HG03097 (cell line): ENCODE data around the gene DDI1.

Source experiments
- ATAC-seq: cut with Tn5 transposase; IDR thresholded peaks from one replicate; pipeline ENCODE4 v1.9.1; 2021; ENCODE audit not compliant: unreplicated experiment, low FRiP score

The DDI1 gene

DNA sequence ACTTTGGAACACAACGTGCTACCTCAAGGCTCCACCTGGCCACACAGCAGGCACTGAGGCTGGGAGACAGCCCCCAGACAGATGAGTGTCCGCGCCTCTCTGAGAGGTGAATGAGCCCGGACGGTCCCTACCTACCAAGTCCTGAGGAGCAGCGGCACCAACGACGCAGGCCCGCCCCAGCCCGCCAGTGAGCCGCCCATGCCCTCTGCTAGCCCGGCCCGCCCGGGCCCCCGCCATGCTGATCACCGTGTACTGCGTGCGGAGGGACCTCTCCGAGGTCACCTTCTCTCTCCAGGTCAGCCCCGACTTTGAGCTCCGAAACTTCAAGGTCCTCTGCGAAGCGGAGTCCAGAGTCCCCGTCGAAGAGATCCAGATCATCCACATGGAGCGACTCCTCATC, at the start of gene DDI1:
Gene DDI1 (plus strand): TSS at position 53 of the 400 bp plus-strand sequence. CDS start 183 bp downstream, at position 236.
- ATAC-seq = no peak

DNA sequence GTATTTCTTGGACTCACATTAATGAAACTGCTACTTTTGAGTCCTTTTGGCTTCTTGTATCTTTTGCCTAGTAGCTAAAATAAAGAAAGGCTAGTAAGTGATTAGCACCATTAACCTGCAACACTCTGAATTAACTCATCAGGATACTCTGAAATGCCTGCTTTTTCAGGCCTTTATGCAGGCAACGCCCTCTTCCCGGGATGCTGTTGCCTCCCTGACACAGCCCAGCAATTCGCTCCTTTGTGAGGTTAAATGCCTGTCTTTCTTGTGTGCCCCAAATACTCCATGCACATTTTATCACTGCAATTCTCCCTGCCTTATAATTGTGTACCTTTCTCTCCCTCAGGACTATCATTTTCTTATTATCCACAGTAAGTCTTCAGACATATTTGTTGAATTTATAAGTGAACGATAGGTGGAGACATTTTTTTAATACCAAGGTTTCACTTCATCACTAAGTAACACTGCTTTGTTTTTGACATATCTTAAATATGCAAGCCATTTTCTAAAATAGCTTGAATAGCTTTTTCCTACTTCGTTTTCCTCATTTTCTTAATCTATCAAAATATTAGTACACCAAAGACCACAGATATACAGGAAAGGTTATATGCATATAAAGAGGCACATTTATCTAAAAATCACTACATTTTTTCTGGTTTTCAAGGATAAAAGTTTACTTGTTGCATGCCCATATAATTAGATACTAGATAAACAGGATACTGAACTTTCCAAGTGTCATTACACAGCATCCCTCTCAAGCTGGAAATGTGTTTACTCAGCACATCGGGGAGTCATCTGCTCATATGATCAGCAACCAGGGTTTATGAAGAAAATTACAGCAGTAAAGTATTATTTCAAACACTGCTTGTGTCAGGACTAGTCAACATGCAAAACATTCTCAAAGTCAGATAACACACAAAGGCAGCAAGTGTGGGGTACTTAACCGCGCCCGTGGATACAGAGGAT, 48.5 kb upstream of the DDI1 start:
- ATAC-seq = no peak

DNA sequence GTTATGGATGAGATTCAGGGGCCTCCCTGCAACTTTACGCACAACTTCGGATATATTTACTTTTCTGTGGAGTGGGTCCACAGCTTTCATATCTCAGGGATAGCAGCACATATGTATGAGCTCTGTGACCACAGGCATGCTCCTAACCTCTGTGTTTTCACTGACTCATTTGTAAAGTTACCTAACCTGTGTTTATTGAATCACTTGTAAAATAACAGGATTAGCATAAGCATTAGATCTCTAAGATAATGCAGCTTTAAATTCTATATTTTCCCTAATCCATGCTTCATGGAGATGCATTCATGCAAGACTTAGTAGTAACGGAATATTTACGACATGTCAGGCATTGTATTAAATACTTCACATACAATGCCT, 47.9 kb upstream of the DDI1 start:
- ATAC-seq = no peak

DNA sequence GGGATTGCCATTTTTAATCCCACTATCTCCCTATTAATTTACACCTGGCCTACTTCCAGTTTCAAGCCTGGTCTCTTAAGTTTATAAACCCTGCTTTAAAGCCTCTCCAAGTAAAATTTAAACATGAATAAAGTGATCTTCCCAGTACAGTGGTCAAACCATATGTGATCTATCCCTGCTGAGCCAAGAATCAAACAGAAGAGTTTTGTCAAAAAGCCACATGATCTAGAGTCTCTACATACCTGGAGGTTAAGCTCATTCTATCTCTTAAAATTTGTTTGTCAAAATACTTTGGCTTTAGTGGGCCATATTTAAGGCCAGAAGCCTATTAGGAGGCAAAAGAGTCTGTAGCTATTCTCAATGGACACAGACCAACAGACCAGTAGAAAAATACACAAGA, 42.9 kb upstream of the DDI1 start:
- no peak for ATAC-seq

DNA sequence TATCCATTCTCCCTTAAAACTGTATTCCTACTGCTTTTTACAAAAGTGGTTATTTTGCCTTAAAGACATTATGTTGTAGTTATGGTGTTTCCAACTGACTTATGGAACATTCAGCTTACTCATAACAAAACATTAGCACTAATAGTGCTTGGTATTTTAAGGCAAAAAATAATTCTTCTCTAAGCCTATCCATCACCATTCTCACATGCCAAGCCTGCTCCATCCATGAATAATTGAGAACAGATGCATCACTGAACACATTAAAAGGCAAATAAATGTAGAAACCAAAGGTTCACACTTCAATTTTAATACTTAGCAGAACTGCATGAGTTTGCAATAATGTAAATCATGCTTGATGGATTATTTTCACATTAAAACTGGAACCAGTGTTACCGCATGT, 42.3 kb upstream of the DDI1 start:
- ATAC-seq = no peak

DNA sequence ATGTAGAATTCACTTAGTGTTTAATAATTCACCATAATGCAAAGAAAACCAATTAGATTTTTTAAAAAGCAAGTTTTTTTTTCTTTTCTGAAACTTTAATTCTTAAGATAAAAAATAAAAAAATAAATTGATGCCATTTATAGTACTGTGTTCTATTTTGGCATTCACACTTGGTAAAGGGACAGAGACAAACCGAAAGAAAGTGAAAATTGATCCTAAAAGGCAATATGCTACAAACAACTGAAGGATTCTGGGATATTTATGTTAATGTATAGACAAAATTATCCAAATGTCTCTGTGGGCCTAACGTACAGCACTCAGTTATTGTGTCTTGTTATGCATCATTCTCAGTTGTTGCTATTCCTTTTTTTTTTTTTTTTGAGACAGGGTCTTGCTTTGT, 41.9 kb upstream of the DDI1 start:
- no peak for ATAC-seq

DNA sequence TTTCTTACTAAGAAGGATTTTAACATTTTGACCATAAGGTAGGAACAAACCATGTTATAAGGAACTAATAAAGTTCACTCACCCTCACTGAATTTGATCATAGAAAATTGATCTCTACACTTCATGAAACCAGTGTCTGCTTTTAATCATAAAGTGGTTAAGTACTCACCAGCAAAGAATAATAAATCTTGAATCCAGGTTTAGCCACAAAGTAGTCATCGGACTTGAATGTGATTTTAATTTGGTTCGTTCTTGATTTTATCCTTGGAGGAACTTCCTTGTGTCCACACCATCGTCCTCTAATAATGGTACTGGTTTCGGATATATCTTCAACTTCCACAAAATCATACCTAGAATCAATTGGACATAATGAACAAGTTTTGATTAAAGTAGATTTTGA, 40.5 kb upstream of the DDI1 start:
- no peak for ATAC-seq

DNA sequence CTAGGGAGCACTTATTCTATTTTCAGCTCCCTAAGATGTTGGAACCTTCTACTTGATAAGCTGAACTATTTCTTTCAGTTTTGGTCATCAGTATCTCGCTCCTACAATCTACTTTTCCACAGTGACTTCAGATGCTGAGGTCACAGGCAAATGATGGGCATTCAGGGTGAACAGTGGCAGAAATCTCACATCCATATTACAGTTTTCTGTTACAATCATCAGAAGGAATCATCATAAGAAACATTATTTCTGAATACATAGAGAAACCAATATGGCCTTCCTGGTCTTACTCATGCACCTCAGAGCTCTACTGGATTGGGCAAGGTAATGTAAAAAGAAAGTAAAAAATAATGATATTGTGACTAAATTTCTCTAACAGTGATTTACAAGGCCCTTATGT, 39.4 kb upstream of the DDI1 start:
- ATAC-seq = peak; percentile 64

DNA sequence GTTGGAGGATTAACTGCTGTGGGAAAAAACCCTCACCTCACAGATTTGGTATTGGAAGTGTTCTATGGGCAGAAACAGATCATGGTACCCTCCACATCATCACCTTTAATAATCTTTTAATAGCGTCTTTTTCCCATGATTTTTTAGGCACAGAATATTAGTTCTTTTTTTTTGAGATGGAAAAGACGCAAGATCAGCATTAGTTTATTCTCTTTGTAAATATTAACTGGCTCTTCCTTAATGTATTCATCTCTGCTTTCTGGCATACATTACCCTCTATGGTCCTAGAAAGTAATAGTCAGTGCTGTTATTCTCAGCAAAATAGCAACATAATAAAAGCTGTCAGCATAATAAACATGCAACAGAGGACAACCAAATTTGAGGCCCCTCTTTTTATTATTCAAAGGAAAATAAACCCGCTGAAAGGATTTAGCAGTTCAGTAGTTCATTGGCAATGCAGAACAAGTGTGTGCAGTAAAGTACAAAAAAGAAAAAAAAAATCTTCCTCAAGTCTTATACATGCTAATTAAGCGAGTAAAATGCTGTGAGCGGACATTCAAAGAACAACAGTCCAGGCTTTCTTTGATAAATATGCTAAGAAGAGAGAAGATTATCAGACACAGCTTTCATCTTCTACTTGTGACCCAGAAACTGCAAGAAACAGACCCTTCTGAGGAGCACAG, 37.5 kb upstream of the DDI1 start:
- ATAC-seq = no peak

DNA sequence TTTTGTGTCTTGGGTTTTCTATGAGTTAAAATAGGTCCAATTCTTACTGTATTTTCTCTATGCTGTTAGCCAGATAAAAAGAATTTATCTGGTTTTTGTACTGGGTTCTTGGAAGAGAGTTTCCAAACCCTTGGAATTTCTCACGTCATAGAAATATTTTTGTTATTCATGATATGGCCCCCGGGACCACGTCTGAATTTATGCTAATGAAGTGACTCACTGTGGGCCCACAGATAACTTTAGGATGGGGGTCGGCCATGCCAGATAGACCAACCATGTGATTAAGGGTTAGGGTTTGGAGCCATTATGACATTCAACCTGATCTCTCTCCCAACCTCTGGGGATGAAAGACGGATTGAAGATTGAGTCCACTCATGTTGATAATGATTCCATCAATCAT, 35.6 kb upstream of the DDI1 start:
- ATAC-seq = no peak

DNA sequence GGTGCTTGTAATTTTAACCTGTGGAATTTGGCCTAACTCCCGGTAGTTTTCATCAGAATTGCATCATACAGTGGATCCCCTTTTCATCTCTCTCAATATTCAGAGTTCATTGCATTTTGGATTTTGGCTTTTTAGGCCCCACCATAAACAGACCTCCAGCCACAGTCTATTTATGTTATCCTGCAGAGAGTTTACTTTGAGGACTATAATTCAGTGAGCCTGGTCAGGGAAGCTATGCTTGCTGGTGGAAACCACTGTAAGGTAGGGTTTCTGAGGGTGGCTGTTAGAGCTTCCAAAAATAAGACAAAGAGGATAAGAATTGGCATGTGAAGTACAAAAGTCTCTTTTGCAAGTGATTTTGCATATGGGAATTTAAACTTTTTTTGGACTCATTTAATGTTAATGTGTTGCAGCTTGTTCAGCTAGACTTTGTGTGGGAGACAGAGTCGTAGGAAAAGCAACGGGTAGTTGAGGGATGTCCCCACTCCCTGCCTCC, 34.8 kb upstream of the DDI1 start:
- no peak for ATAC-seq

DNA sequence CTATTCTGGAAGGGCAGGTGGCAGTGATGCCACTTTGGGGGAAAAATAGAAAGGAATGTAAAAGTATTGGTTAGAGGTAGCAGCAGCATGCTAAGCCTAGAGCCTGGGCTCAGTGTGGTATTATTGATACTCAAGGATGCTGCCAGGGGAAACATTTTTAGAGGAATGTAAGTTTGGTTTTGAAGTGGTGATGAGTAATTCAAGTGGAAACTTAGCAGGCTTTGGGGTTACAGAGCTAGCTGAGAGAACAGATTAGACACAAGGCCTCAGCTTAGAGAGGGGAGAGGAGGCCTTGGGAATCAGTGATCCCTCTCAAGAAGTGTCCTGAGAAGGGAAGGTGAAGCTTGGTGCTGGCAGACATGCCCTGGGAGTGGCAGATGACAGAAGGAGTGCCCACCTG, 32.9 kb upstream of the DDI1 start:
- no peak for ATAC-seq

DNA sequence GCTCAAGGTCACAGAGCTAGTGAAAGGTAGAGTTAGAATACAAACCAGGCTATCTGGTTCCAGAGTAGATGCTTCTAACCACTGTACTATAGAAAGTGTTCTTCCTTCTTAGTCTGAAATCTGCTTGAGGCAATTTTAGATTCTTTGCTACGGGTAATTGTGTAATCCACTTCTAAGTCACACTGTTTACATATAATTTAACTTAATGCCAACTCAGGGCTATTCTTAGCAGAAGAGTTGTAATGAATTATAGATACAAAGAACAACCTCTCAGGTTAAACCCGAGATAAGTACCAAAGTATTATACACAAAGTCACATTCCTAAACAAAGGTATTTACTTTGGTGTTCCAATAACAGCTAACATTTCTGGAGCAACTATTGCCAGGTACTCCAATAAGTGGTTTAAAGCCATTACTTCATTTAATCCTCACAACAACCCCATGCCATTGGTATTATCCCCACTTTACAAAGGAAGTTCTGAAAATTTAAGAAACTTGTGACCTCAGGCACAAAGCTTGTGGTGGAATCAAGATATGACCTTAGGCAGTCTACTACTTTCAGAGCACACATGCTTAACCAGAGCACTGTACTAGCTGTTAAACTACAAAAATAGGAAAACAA, 31.1 kb upstream of the DDI1 start:
- ATAC-seq = no peak

DNA sequence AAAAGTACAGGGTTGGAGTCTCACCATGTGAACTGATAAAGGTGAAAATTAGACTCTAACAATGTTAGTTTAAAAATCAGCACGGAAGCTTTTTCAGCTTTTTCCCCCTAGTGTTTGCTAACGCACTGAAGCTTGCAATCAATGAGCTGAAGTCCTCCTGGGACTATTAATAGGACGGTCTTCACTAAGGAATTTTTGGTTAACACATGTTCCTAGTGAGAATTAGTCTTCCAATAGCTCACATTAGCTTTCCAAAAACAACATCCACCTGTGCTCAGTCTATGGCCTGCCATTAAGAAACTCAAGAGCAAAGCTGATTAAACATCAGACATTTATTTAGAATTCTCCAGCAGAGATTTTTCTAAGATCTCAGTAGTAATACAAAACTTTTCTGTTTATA, 26.7 kb upstream of the DDI1 start:
- no peak for ATAC-seq

DNA sequence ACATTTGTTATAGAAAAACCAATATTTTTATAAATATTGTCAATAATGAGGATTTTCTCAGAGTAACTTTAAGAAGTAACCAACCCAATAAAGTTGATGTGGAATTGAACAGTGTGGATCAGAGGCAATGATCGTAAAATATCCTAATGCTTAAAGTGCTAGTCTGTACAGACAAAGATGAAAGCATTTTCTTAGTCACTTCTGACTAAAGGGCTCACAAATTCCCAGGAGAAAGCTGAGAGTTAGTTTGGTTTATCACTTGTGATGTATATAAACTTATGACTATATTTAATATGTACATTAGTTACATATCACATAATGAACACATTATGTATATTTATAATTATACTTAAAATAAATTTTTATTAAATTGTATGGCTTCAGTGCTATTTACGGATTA, 25.4 kb upstream of the DDI1 start:
- no peak for ATAC-seq

DNA sequence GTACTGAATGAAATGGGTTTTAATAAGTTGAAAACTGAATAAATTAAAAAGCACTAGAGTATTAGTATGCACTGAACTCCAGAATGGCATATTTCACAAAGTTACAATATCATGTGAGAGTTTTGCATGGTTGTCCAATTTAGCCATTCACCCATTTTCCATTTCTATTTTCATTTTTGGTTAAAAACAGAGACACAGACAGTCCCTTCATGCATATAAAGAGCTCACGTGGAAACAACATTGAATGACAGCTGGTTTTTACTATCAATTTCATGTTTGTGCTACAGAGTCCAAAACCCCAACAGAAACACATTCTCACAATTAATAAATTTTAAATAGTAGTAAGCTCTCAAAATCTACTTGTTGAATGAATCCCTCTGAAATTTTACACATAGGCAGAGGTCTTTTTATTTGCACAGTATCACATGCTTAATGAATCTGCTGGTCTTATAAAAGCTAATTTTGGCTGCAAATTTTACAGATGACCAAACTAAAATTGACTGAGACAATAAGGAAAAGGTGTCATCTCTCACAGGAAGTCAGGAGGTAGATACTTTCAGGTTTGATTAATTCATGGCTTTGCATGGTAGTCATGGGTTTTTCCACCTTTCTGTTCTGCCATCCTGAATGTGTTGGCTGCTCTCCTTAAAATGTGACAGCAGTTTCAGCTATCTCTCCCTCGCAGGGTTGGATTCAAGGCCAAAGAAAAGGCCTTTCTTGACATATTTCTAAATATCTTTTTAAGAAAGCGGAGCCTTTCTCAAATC, 20.6 kb upstream of the DDI1 start:
- ATAC-seq = peak; percentile 87

DNA sequence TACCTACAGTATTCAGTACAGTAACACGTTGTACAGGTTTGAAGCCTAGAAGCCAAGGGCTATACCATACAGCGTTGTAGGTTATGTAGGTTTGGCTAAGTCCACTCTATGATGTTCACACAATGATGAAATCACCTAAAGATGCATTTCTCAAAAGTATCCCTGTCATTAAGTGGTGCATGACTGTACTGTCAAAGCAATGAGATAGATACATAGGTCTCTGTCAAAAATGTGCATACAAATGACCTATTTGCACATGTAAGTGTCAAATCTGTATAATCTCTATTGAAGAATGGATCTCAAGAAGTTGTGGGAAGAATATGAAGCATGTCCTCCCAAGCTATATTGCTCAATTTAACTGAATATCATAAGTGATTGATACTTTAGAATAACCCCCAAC, 11.9 kb upstream of the DDI1 start:
- no peak for ATAC-seq

DNA sequence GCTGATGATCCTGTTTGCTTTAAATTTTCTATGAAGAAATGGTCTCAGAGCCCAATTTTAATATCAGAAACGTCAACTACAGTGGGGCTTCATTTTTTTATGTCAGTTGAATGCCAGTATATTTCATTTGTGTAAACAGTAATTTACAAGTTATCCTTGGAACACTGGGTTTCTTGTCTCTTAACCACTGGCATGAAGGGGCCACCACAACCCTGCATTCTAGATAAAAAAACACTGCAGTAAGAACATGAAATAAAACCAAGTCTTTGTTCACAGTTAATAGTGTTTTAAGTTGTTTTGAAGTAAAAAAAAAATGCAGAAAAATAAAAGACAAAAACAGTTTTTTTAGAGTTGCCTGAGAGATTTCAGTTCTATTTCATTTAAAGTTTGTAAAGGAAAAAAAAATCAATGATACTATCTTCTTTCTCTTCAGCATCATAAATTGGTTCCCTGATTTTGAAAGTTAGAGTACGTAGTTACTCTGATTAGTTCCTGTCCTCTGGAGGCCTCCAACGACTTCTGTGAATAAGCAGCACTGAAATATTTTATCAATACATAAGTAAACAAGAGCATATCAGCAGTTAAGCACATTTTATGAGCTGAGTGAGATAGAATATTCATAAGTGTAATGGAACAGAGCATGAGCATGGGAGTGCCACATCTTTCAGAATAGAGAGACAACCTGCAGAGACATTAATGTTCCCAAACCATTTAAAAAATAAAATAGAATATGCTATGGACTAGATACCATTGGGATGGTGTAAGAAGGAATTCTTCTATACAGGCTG, 7.8 kb upstream of the DDI1 start:
- no peak for ATAC-seq

DNA sequence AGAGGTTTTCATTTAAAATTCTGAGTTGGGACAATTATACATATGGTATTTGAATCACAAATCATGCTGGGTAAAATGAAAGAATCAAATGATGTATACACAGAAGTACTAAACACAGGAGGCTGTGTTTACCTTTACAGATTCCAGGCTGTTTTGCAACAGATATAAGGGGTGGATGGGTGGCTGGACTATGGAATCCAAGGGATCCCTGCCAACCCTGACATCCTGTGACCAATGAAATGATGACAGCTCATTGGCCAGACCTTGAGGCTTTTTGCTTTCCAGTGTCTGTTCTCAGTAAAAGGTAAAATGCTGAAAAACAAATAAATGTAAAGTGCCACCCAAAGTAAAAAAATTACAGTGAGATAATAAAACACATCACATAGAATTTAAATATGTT, 3.3 kb upstream of the DDI1 start:
- no peak for ATAC-seq

DNA sequence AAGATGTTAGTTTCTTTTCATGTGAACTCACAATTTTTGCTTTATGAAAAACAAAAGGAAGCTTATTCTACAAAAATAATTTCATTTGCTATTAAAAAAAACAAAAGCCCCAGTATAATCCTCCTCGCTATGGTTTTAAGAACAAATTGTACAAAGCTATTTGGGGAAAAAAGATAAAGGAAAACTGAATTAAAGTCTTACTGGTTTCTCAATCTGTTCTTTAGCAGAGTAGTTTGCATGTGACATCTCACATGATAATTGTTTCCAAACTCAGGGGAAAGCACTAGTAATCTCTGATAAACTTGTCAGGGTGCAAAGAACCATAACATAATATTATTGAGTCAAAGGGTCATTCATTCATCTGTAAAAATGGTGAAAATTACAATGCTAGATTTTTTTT, 2.9 kb upstream of the DDI1 start:
- ATAC-seq = no peak
